Activated CD4-positive, alpha-beta T cell treated with anti-CD3 and anti-CD28 coated beads, Interleukin-2, amount 50 U/mL, for 1 hour (primary cell): Measurements from ENCODE around the gene SPANXN1.
"Not testable (repeated sequence)": the region's sequence is repeated elsewhere in the genome, so short reads cannot be mapped to it uniquely, and the experiment has no call there.

Experiments used
- DNase-seq: peaks from one replicate; pipeline ENCODE4 v3.0.0-alpha.2; 2020

Gene SPANXN1, protein sequence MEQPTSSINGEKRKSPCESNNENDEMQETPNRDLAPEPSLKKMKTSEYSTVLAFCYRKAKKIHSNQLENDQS

DNA sequence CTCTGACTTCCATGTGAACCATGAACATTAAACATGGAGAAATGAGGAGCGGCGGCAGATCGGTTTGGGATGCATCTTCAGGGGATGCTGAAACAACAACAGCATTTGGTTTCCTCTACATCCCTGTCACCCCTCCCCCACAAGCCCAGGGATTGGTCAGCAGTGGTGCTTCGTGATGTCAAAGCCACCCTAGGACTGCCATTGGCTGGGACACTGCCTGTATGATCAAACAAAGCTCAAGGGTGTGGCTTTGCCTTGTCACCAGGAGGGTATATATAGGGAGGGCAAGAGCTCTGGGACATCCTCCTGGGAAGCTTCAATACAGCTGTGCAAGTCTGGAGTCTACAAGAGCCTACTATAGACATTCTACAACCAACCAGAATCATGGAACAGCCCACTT is at the start of gene SPANXN1:
Gene SPANXN1 (plus strand): TSS at position 301 of the 400 bp plus-strand sequence. CDS start 84 bp downstream, at position 385.
- not testable (repeated sequence) for DNase-seq

DNA sequence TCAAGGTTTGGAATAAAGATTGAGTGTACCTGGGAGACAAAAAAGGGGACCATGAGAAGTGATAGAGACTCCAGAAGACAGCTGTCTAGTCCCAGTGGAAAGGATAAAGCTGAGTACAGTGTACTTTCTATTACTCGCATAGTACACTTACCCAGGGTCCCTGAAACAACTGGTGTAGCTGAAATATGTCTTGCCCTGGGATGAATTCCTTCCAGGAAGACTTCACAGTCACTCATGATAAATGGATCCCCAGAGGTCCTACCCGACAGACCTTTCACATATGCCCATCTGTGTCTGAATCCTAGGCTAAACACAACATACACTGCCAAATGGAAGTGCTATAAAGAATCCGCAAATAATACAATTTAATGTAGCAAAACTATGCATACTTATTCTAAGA is 48.2 kb upstream of the SPANXN1 start:
- no peak for DNase-seq

DNA sequence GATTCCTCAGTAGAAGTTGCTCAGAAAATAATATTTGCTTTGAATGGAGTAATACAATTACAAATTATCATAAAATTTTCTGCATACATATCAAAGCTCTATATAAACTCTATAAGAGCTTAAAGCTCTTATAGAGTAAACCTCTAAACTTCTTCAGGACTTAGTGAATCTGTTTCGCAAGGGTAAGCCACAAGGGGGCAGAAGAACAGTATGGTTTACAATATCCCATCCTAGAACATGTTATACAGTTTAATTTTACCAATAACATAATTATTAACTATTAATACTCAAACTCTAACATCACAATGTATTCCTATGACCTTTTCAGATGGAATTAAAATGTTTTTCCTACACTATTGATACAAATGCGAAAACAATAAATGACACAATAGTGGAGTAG is 33.8 kb upstream of the SPANXN1 start:
- no peak for DNase-seq

DNA sequence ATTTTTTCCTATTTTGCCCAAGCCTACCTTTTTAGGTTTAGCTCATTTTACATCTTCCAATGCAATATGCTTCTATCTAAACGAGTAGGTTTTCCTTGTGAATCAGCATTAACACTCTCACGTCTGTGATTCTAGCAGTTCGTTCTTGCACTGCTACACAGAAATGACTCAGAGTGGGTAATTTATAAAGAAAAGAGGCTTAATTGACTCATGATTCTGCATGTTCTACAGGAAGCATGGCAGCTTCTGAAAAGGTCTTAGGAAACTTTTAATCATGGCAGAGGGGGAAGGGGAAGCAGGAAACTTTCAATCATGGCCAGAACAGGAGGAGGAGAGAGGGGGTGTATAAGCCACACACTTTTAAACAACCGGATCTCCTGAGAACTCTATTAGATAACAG is 44.9 kb downstream of the SPANXN1 start:
- DNase-seq: no peak
